ENCODE data around the gene SLC16A11. TPM values are rescaled to one million over a fixed set of nuclear protein-coding genes. Genes with fewer than 3 reads are reported as not detected.
"Not testable (repeated sequence)": the region's sequence is repeated elsewhere in the genome, so short reads cannot be mapped to it uniquely, and the experiment has no call there.

The SLC16A11 gene
- not detected in 2 replicates for total RNA-seq (2014; rRNA removed; shearing (Covaris generic))

DNA sequence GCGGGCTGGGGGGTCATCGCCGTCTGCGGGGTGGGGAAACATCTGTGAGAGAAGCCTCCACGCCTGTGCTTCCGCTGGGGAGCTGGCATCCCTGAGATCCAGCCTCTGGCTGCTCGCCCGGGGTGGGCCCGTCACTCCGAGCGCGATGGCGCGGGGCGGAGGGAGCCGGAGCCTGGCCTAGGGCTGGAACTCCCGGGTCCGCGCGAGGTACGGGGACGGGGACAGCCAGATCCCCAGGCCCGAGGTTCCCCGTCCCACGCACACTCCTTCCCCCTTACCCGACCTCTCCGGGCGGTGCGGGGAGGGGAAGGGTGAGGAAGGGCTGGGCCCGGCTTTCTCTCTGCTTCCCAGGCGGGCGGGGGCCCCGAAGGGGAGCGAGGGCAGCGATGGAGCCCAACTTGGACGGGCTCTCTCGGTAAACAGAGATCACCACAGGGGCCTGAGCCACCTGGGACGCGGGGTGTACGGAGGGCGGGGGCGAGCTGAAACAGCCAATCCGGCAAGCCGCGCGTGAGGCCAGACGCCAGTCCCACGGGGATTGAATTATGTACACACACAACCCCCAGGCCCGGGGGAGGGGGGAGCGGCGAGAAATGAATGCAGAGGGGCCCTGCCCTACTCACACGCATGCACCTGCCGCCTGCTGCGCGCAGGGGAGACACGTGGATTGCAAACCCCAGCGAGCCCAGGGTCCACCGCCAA, at the start of gene SLC16A11:
SLC16A11 (minus strand) TSS at position 596 of the 702 bp plus-strand sequence; CDS start at position 17, 579 bp downstream.
- H3K36me3 ChIP-seq = no peaks in the 10 kb centered on the region
- peak within 1 kb of the TSS; percentile 8; the same call in 1 of the 2 replicates for H3K4me3 ChIP-seq
- H3K9me3 ChIP-seq (replicated peaks) = no peaks in the 10 kb centered on the region
- H3K27me3 ChIP-seq (replicated peaks) = peaks cover 19% of the 10 kb centered on the region
- no peak within 1 kb of the TSS for H3K27ac ChIP-seq
- H3K4me1 ChIP-seq (replicated peaks) = peaks cover 10% of the 10 kb centered on the region
- DNase-seq (ENCODE audit: low read depth in 1 of 2, low spot score in 2 of 2) = no peak

DNA sequence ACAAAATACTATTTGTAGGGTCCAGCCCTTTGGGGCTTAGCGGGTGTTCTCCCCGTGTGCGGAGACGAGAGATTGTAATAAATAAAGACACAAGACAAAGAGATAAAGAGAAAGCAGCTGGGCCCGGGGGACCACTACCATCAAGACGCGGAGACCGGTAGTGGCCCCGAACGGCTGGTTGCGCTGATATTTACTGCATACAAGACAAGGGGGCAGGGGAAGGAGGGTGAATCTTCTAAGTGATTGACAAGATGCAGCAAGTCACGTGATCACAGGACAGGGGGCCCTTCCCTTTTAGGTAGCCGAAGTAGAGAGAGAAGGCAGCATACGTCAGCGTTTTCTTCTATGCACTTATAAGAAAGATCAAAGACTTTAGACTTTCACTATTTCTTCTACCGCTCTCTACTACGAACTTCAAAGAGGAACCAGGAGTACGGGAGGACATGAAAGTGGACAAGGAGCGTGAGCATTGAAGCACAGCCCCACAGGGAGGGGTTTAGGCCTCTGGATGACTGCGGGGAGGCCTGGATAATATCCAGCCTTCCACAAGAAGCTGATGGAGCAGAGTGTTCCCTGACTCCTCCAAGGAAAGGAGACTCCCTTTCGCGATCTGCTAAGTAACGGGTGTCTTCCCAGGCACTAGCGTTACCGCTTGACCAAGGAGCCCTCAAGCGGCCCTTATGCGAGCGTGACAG, 47.6 kb upstream of the SLC16A11 start:
- H3K4me1 ChIP-seq (replicated peaks); H3K4me3 ChIP-seq; H3K9me3 ChIP-seq (replicated peaks); DNase-seq (ENCODE audit: low read depth in 1 of 2, low spot score in 2 of 2); H3K27ac ChIP-seq; H3K27me3 ChIP-seq (replicated peaks); H3K36me3 ChIP-seq: not testable (repeated sequence)

GRCh38 chr17:7089570-7089969, 45.7 kb upstream of the SLC16A11 start:
- H3K4me3 ChIP-seq; H3K27ac ChIP-seq; H3K27me3 ChIP-seq (replicated peaks); H3K36me3 ChIP-seq; DNase-seq (ENCODE audit: low read depth in 1 of 2, low spot score in 2 of 2); H3K9me3 ChIP-seq (replicated peaks); H3K4me1 ChIP-seq (replicated peaks): not testable (repeated sequence)

- H3K36me3 ChIP-seq; H3K9me3 ChIP-seq (replicated peaks); H3K4me1 ChIP-seq (replicated peaks); DNase-seq (ENCODE audit: low read depth in 1 of 2, low spot score in 2 of 2); H3K4me3 ChIP-seq; H3K27ac ChIP-seq: not testable (repeated sequence)
- peaks cover 12% of the 10 kb centered on the region for H3K27me3 ChIP-seq (replicated peaks)
Observed at GRCh38 chr17:7088442-7088841, 44.5 kb upstream of the SLC16A11 start.

DNA sequence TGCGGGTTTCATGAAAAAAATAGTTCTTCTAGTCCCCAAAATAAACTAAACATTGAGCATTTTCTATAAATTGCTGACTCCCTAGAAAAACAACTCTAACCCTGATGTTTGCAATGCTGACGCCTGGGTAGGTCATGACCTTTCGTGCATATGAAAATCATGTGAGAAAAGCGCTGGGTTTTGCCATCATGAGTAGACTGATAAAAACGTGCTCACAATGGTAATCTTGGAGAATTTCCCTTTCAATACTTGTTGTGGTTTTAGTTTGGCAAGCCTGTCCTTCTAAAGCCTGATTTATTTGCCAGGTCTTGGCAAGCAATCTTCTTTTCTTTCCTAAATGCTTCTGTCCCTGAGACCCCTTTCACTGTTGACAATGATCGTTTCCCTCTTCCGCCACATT, 40.2 kb upstream of the SLC16A11 start:
- Histone ChIP-seq H3K4me1 (replicated peaks) (no peaks in the 10 kb centered on the region), H3K27me3 (replicated peaks) (peaks cover 8% of the 10 kb centered on the region; the same call in 1 of the 2 replicates), H3K27ac (no peak overlapping the region), H3K4me3 (no peak overlapping the region), H3K9me3 (replicated peaks) (no peaks in the 10 kb centered on the region), H3K36me3 (no peaks in the 10 kb centered on the region)
- no peak for DNase-seq (ENCODE audit: low read depth in 1 of 2, low spot score in 2 of 2)

DNA sequence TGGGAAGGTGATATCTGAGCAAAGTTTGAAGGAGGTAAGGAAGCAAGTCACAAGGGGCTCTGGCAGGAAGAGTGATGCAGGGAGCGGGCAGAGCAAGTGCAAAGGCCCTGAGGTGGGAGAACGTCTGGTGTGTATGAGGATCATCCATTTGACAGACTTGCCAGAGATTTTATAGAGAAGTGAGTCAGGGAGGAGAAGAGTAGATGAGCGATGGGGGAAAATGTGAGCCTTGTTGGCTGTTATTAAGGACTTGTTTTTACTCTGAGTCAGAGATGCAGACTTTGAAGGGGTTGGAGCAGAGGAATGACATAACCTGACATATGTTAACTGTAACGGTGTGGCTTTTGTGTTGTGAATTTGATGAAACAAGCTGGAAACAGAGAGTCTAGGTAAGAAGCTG, 39.7 kb upstream of the SLC16A11 start:
- Histone ChIP-seq H3K36me3 (no peaks in the 10 kb centered on the region), H3K27me3 (replicated peaks) (peaks cover 8% of the 10 kb centered on the region; the same call in 1 of the 2 replicates), H3K4me3 (no peak overlapping the region), H3K9me3 (replicated peaks) (no peaks in the 10 kb centered on the region), H3K4me1 (replicated peaks) (no peaks in the 10 kb centered on the region), H3K27ac (no peak overlapping the region)
- no peak for DNase-seq (ENCODE audit: low read depth in 1 of 2, low spot score in 2 of 2)

DNA sequence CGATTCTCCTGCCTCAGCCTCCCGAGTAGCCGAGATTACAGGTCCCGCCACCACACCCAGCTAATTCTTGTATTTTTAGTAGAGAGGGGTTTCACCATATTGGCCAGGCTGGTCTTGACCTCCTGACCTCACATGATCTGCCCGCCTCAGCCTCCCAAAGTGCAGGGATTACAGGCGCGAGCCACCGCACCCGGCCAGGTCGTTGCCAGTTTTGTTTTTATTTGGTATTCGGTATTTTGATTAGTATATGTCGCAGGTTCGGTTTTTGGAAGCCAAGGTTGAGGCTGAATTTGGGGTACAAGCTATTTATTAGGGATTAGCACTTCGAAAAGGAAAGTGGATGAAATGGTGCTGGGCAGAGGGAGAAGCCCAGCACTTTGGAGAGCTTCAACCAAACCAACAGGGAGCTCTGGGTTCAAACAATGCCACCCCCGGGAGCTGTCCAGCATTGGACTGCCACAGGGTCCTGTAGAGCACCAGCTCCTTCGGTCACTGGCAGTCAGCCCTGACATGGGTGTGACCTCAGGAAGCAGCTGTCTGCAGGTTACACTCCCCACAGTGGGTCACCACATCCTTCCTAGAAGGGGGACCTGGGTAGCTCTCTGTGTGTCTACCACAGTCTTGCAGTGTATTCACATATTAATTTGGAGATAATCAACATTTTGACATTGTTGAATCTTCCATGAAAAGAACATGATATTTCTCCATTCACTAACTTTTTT, 37.6 kb upstream of the SLC16A11 start:
- H3K36me3 ChIP-seq = no peaks in the 10 kb centered on the region
- H3K4me1 ChIP-seq (replicated peaks) = no peaks in the 10 kb centered on the region
- H3K9me3 ChIP-seq (replicated peaks) = no peaks in the 10 kb centered on the region
- no peak overlapping the region for H3K4me3 ChIP-seq
- DNase-seq (ENCODE audit: low read depth in 1 of 2, low spot score in 2 of 2) = no peak
- peaks cover 8% of the 10 kb centered on the region; the same call in 1 of the 2 replicates for H3K27me3 ChIP-seq (replicated peaks)
- H3K27ac ChIP-seq = no peak overlapping the region

GRCh38 chr17:7080456-7081041, 36.7 kb upstream of the SLC16A11 start:
- DNase-seq (ENCODE audit: low read depth in 1 of 2, low spot score in 2 of 2) = no peak
- Histone ChIP-seq H3K4me1 (replicated peaks) (no peaks in the 10 kb centered on the region), H3K9me3 (replicated peaks) (no peaks in the 10 kb centered on the region), H3K4me3 (no peak overlapping the region), H3K27ac (no peak overlapping the region), H3K36me3 (no peaks in the 10 kb centered on the region), H3K27me3 (replicated peaks) (peaks cover 8% of the 10 kb centered on the region; the same call in 1 of the 2 replicates)

GRCh38 chr17:7079581-7080455, 35.9 kb upstream of the SLC16A11 start, which contains the start of gene CLEC10A:
Gene CLEC10A, minus strand, starts transcription at chr17:7080251. Its CDS starts 1,439 bp downstream, at chr17:7078812.
- no peak for DNase-seq (ENCODE audit: low read depth in 1 of 2, low spot score in 2 of 2)
- Histone ChIP-seq H3K27me3 (replicated peaks) (peaks cover 7% of the 10 kb centered on the region; the same call in 1 of the 2 replicates), H3K27ac (no peak within 1 kb of the TSS), H3K9me3 (replicated peaks) (no peaks in the 10 kb centered on the region), H3K4me1 (replicated peaks) (no peaks in the 10 kb centered on the region), H3K4me3 (no peak within 1 kb of the TSS), H3K36me3 (no peaks in the 10 kb centered on the region)

DNA sequence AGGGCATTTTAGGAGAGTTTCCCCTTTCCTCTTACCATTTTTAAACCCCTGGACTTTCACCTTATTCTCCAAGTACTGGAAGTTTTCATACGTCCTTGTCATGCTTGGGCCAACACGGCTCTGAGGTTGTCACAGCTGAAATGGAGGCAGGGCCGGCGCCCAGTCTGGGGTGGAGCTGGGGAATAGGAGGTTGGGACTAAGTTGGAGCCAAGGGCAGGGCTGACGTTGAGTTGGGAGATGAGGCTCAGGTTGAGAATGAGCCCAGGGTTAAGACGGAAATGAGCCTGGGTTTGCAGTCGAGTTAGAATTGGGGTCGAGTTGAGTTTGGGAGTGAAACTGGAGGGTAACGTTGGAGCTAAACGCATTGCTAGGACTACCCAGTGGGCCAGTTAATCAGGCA, 34.8 kb upstream of the SLC16A11 start:
- H3K27ac ChIP-seq = no peak overlapping the region
- H3K4me3 ChIP-seq = no peak overlapping the region
- H3K9me3 ChIP-seq (replicated peaks) = no peaks in the 10 kb centered on the region
- no peaks in the 10 kb centered on the region; the same call in 1 of the 2 replicates for H3K27me3 ChIP-seq (replicated peaks)
- no peak for DNase-seq (ENCODE audit: low read depth in 1 of 2, low spot score in 2 of 2)
- H3K4me1 ChIP-seq (replicated peaks) = no peaks in the 10 kb centered on the region
- no peaks in the 10 kb centered on the region for H3K36me3 ChIP-seq

GRCh38 chr17:7077911-7078546, 34.1 kb upstream of the SLC16A11 start:
- H3K4me3 ChIP-seq = no peak overlapping the region
- no peaks in the 10 kb centered on the region for H3K9me3 ChIP-seq (replicated peaks)
- H3K27me3 ChIP-seq (replicated peaks) = no peaks in the 10 kb centered on the region; the same call in 1 of the 2 replicates
- H3K36me3 ChIP-seq = no peaks in the 10 kb centered on the region
- no peaks in the 10 kb centered on the region for H3K4me1 ChIP-seq (replicated peaks)
- no peak overlapping the region for H3K27ac ChIP-seq
- no peak for DNase-seq (ENCODE audit: low read depth in 1 of 2, low spot score in 2 of 2)

GRCh38 chr17:7074931-7075330, 31.0 kb upstream of the SLC16A11 start:
- Histone ChIP-seq H3K4me1 (replicated peaks) (no peaks in the 10 kb centered on the region), H3K9me3 (replicated peaks) (no peaks in the 10 kb centered on the region), H3K4me3 (no peak overlapping the region), H3K27me3 (replicated peaks) (no peaks in the 10 kb centered on the region; the same call in 1 of the 2 replicates), H3K27ac (no peak overlapping the region), H3K36me3 (no peaks in the 10 kb centered on the region)
- no peak for DNase-seq (ENCODE audit: low read depth in 1 of 2, low spot score in 2 of 2)
